Lower leg skin (tissue), 4 donors: ENCODE results near the gene AKT3. TPM values are rescaled to one million over a fixed set of nuclear protein-coding genes. Genes with fewer than 3 reads are reported as not detected.
"Not testable (repeated sequence)": the region's sequence is repeated elsewhere in the genome, so short reads cannot be mapped to it uniquely, and the experiment has no call there.

ENCODE experiments used
- DNase-seq, 2 donors: peaks; one replicate each; pipeline ENCODE4 v3.0.0-alpha.2; 2019; ENCODE audit warnings: low spot score in 2 of 2
- H3K4me3 ChIP-seq: fragments of 200-600 bp; sonication (generic); 2 replicates; pipeline ENCODE4 v1.5.1; 2017; ENCODE audit warnings: mild to moderate bottlenecking, low read depth; ENCODE audit not compliant: poor library complexity, severe bottlenecking
- CTCF ChIP-seq, 3 donors: fragments of 450-650 bp; IDR thresholded peaks; one replicate each; pipeline ENCODE4 v1.5.1; 2016; ENCODE audit warnings: antibody characterized with exemption in 3 of 3, mild to moderate bottlenecking in 3 of 3, moderate library complexity in 2 of 3
- POLR2A ChIP-seq, 2 donors: fragments of 450-650 bp; IDR thresholded peaks; one replicate each; pipeline ENCODE4 v1.6.1; 2016 to 2017; ENCODE audit warnings: antibody characterized with exemption in 2 of 2, mild to moderate bottlenecking in 1 of 2, moderate library complexity in 1 of 2
- WGBS, 2 donors: methylation state at CpG; one replicate each; pipeline ENCODE4 v1.1.5; 2018; 5-methylcytosine and 5-hydroxymethylcytosine counted together
- intact Hi-C: fragments of 100-400 bp; cut with DNase I; formaldehyde crosslinking; loops from one replicate; pipeline ENCODE4 v1.15.0; 2023; ENCODE audit warnings: low total_unique reads
- total RNA-seq, 4 donors: library from RNA; depleted of rRNA; stranded (reverse); fragments of >200 nt; gene quantifications; one replicate each; pipeline ENCODE4 v1.1.0, GENCODE V29; 2016

Gene AKT3
- total RNA-seq, 4 donors from 2014 or later: 7.8 to 16.3 (median 10.4) TPM

DNA sequence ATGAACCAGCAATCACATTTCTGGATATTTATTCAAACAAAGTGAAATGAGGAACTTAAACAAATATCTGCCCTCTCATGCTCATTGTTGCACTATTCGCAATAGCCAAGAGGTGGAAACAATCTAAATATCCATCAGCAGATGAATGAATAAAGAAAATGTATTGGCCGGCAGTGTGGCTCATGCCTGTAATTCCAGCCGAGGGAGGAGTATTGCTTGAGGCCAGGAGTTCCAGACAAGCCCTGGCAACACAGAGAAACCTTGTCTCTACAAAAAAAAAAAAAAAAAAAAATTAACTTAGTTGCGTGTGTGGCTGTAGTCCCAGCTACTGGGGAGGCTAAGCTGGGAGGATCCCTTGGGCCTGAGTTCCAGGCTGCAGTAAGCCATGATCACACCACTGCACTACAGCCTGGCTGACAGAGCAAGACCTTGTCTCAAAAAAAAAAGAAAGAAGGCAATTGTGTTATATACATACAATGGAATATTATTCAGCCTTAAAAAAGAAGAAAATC, 191.4 kb downstream of the AKT3 start:
- no peak overlapping the region for H3K4me3 ChIP-seq
- no peak for DNase-seq
- WGBS, 2 donors: 55 to 64% methylated on average over 4 of the region's 4 CpGs
- TF ChIP-seq POLR2A (IDR thresholded peaks at IDR 0.05) (no peak), CTCF (IDR thresholded peaks at IDR 0.05) (no peak)
- intact Hi-C loops: no loop called here

DNA sequence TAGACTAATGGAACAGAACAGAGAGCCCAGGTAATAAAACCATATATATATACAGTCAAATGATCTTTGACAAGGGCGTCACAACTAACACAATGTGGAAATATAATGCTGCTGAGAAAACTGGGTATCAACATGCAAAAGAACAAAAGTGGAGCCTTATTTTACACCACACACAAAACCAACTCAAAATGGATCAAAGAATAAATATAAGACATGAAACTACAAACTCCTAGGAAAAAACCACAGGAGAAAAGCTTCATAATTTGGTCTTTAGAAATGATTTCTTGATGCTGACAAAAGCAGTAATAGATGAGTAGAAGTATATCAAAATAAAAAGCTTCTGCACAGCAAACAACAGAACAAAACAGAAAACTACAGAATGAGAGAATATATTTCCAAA, 192.2 kb downstream of the AKT3 start:
- no peak for DNase-seq
- no peak overlapping the region for H3K4me3 ChIP-seq
- 93 to 95% methylated on average over 1 of the region's 1 CpG for WGBS, 2 donors
- intact Hi-C loops: no loop called here
- TF ChIP-seq POLR2A (IDR thresholded peaks at IDR 0.05) (no peak), CTCF (IDR thresholded peaks at IDR 0.05) (no peak)

DNA sequence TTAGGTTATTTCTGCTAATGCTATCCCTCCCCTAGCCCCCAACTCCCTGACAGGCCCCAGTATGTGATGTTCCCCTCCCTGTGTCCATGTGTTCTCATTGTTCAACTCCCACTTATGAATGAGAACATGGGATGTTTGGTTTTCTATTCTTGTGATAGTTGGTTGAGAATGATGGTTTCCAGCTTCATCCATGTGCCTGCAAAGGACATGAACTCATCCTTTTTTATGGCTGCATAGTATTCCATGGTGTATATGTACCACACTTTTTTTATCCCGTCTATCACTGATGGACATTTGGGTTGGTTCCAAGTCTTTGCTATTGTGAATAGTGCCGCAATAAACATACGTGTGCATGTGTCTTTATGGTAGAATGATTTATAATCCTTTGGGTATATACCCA, 200.5 kb downstream of the AKT3 start:
- intact Hi-C loops, DNase-seq, H3K4me3 ChIP-seq: not testable (repeated sequence)
- WGBS, 2 donors: 95 to 96% methylated on average over 3 of the region's 3 CpGs

- no peak overlapping the region for H3K4me3 ChIP-seq
- intact Hi-C loops: no loop called here
- DNase-seq: no peak
- TF ChIP-seq POLR2A (IDR thresholded peaks at IDR 0.05) (no peak), CTCF (IDR thresholded peaks at IDR 0.05) (no peak)
- WGBS, 2 donors: 98 to 100% methylated on average over 2 of the region's 2 CpGs
These were observed 203.2 kb downstream of the AKT3 start for GRCh38 chr1:243646841-243647240.

GRCh38 chr1:243645281-243645680, 204.8 kb downstream of the AKT3 start:
- no peak for DNase-seq
- TF ChIP-seq CTCF (IDR thresholded peaks at IDR 0.05) (no peak), POLR2A (IDR thresholded peaks at IDR 0.05) (no peak)
- no peak overlapping the region for H3K4me3 ChIP-seq
- intact Hi-C loops: no loop called here
- 89 to 90% methylated on average over 6 of the region's 6 CpGs for whole genome bisulfite sequencing, 2 donors

DNA sequence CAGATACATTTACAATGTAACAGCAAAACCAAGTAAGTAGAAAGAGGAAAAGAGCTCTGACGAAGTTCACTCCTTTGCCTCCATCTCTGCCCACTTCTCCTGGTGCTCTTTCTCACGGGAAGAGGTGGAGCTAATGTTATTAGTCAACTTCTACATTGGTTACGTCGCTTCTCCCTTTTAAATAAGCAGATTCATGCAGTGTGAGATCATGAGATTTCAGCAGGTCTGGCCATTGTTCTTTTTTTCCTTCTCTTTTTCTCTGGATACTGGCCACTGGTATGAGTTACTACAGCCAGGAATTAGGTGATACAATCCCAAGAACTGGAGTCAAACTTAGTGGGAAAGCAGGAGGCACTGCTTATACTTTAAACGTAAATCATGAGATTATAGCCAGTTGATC, 207.1 kb downstream of the AKT3 start:
- WGBS, 2 donors: 78 to 88% methylated on average over 5 of the region's 5 CpGs
- TF ChIP-seq POLR2A (IDR thresholded peaks at IDR 0.05): no peak
- no peak for TF ChIP-seq CTCF (IDR thresholded peaks at IDR 0.05)
- DNase-seq: no peak
- H3K4me3 ChIP-seq: no peak overlapping the region
- intact Hi-C loops: no loop called here
